Heart left ventricle (tissue), 13 donors: ENCODE results near the gene MYH6.

Experiments
- POLR2A ChIP-seq, 2 donors: fragments of 450-650 bp; IDR thresholded peaks; one replicate each; pipeline ENCODE4 v1.6.1; 2017; ENCODE audit warnings: antibody characterized with exemption in 2 of 2, mild to moderate bottlenecking in 2 of 2, moderate library complexity in 2 of 2
- TF ChIP-seq, protein P1 (sequence below), 12 donors: fragments of 200-600 bp; sonication (generic) in 4 of 12; IDR thresholded peaks; one replicate each; pipeline versions ENCODE4 v1.5.0 to v1.8.0; 2018 to 2022; ENCODE audit warnings: antibody characterized with exemption in 12 of 12, mild to moderate bottlenecking in 5 of 12
- donor health status: ischemic (EF 13 %, LVEDD 7.1; RV severe dilation, severe dysfunction).
- donor health status: DM: no; HTN: yes; CAD: no.
- donor health status: DM: no; HTN: no; CAD: no.
- donor health status: ischemic (EF 25% LVEDD 6.9; RV normal size, moderate dysfunction).
- donor health status: ischemic (EF 25% LVEDD 5.7; RV mildly dilated, moderate dysfunction).
- donor health status: ischemic (EF 35%, LVEDD 5.7; RV mildly dilated, moderate dysfunction).
- donor health status: nonischemic (EF 11% LVEDD 7.7; RV severe dilation, severe dysfunction).
- donor health status: DM: yes; HTN: yes; CAD: no.
- donor health status: PGD.
- donor health status: ischemic (EF 29% LVEDD 5.4; RV normal size, mild dysfunction).
- donor health status: nonischemic (EF 23%, LVEDD 6.1; RV moderate dilation, normal function).

DNA sequence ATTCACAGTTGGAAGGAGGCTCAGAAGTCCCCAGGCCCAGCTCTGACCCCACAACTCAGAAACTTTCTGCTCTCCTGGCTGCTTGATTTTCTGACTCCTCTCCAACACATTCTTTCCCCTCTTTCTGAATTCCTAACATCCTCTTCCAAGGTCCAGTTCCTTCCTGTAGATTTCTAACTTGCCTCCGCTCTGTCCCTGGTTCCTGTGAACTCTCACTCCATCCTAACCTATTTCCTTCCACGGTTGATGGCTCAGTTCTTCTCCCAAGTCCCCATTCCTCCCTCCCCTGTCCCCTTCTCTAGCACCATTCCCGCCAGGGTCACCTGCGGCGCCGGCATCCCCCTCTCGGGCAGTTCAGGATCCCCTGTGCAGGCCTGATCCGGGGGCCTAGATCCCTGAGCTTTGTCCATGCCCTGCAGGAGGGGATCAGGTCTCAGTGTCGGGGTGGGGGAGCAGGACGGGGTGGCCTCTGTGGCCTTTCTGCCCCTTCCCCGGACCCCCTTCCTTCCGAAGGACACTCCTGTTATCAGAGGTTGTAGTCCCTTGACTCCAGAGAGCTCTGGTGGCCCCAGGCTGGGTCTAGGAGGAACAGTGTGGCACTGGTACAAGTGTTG, 49.4 kb downstream of the MYH6 start:
- TF ChIP-seq, protein P1, sequence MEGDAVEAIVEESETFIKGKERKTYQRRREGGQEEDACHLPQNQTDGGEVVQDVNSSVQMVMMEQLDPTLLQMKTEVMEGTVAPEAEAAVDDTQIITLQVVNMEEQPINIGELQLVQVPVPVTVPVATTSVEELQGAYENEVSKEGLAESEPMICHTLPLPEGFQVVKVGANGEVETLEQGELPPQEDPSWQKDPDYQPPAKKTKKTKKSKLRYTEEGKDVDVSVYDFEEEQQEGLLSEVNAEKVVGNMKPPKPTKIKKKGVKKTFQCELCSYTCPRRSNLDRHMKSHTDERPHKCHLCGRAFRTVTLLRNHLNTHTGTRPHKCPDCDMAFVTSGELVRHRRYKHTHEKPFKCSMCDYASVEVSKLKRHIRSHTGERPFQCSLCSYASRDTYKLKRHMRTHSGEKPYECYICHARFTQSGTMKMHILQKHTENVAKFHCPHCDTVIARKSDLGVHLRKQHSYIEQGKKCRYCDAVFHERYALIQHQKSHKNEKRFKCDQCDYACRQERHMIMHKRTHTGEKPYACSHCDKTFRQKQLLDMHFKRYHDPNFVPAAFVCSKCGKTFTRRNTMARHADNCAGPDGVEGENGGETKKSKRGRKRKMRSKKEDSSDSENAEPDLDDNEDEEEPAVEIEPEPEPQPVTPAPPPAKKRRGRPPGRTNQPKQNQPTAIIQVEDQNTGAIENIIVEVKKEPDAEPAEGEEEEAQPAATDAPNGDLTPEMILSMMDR (IDR thresholded peaks at IDR 0.05): no peak
- no peak for TF ChIP-seq POLR2A (IDR thresholded peaks at IDR 0.05)
